ENCODE measurements around the gene SDF4.
A peak's percentile ranks its signal among the peaks of the same experiment; 100 is the strongest.

DNA sequence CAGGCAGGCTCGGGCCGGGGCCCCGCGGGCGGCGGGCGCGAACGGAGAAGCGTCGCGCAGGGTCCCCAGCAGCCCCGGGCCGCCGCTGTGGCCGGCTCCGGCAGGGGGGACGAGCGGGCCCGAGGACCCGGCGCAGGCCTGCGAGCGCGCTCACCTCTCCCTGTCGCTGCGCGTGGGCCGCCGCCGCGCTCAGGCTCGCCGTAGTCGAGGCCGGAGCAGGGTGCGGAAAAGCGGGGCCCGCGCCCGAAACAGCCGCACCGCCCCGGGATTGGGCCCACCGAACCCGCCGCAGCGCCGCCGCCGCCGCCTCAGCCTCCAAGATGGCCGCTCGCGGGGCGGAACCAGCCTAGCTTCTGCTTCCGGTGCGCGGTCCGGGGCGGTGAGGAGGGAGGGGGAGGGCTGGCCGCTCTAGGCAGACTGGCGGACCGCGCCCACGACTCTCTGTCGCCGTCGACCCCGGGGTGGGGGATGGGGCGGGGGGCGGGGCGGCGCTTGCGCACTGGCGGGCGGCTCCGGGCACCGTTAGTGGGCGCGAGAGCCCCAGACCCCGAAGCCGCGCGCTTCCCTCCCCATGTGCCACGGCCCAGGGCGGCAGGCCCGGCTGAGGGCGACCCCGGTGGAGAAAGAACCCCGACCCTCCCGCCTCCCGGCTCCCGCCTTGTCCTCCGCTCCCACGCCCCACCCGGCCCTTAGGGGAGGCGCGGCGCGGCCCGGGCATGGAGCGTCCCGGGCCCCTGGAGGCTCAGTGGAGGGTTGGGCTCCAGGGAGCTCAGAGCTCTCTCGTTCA lies 41.9 kb upstream of the SDF4 start, which contains the start of gene UBE2J2:
- TF ChIP-seq, protein P1, sequence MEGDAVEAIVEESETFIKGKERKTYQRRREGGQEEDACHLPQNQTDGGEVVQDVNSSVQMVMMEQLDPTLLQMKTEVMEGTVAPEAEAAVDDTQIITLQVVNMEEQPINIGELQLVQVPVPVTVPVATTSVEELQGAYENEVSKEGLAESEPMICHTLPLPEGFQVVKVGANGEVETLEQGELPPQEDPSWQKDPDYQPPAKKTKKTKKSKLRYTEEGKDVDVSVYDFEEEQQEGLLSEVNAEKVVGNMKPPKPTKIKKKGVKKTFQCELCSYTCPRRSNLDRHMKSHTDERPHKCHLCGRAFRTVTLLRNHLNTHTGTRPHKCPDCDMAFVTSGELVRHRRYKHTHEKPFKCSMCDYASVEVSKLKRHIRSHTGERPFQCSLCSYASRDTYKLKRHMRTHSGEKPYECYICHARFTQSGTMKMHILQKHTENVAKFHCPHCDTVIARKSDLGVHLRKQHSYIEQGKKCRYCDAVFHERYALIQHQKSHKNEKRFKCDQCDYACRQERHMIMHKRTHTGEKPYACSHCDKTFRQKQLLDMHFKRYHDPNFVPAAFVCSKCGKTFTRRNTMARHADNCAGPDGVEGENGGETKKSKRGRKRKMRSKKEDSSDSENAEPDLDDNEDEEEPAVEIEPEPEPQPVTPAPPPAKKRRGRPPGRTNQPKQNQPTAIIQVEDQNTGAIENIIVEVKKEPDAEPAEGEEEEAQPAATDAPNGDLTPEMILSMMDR (IDR thresholded peaks at IDR 0.05) = peak in 3 of 4 experiments; percentile 8 to 28 (median 20)
- TF ChIP-seq POLR2A (IDR thresholded peaks at IDR 0.05) = peak in 1 of 2 donors; percentile 78
